ENCODE measurements around the gene DLG2. TPM values are rescaled to one million over a fixed set of nuclear protein-coding genes. Genes with fewer than 3 reads are reported as not detected.

The DLG2 gene
- total and polyA plus RNA-seq, 2 of the 8 experiments (the other 6 are each of a cell fraction or from before 2014, with no cell fraction given) = 1.7 to 14.3 TPM

- no peak for TF ChIP-seq ATF2 (IDR thresholded peaks at IDR 0.05; ENCODE audit: low read length)
- TF ChIP-seq EGR1 (IDR thresholded peaks at IDR 0.05; ENCODE audit: borderline replicate concordance, low read depth, low read length) = no peak
These were observed 2014.0 kb downstream of the DLG2 start (continued) for GRCh38 chr11:83612891-83613766.
